IMR-90 (cell line): ENCODE measurements around the gene PNO1. TPM values are rescaled to one million over a fixed set of nuclear protein-coding genes. Genes with fewer than 3 reads are reported as not detected.

Source experiments
- ATAC-seq: fragments of 200-7000 bp; cut with Tn5 transposase; 2 replicates; pipeline ENCODE4 v1.9.1; 2020; ENCODE audit warnings: low read depth, mild to moderate bottlenecking, moderate library complexity
- BruUV-seq: library from RNA; stranded (reverse); fragments of 400-500 nt; replicated peaks from 2 replicates; lab custom pipeline; 2021; lab: Mats Ljungman, UMichigan
- CTCF ChIA-PET: fragments of 300-600 bp; formaldehyde crosslinking; extraction: SDS; loops from one replicate; lab custom pipeline; 2021; ENCODE audit warnings: antibody characterized with exemption; lab: Yijun Ruan, JAX
- POLR2A ChIA-PET: fragments of 300-600 bp; sonication (Branson Sonifier 250); formaldehyde crosslinking; loops from one replicate; lab custom pipeline; 2022; ENCODE audit warnings: antibody characterized with exemption; ENCODE audit not compliant: unreplicated experiment; lab: Charles Lee
- DNase-seq: peaks from one replicate; pipeline ENCODE4 v3.0.0; 2013
- H2AFZ ChIP-seq: replicated peaks from 2 replicates; pipeline ENCODE3; 2013; ENCODE audit warnings: low read length, mild to moderate bottlenecking; ENCODE audit not compliant: poor library complexity
- H2AK5ac ChIP-seq: 2 replicates; pipeline ENCODE4 v1.6.1; 2013; ENCODE audit warnings: low read depth, low read length, inconsistent platforms
- H2AK9ac ChIP-seq: replicated peaks from 2 replicates; pipeline ENCODE3; 2013; ENCODE audit warnings: mild to moderate bottlenecking, low read depth, low read length, moderate library complexity; ENCODE audit not compliant: poor library complexity
- H2BK120ac ChIP-seq: 2 replicates; pipeline ENCODE4 v1.6.1; 2013; ENCODE audit warnings: low read depth, low read length, inconsistent platforms
- H2BK15ac ChIP-seq: 3 replicates; pipeline ENCODE4 v1.6.1; 2013; ENCODE audit warnings: low read depth, low read length, inconsistent platforms
- H2BK20ac ChIP-seq: 2 replicates; pipeline ENCODE4 v1.6.1; 2013; ENCODE audit warnings: low read depth, mild to moderate bottlenecking, inconsistent platforms, low read length, moderate library complexity
- H2BK5ac ChIP-seq: 2 replicates; pipeline ENCODE4 v1.6.1; 2013; ENCODE audit warnings: mild to moderate bottlenecking, low read depth, low read length, inconsistent platforms; ENCODE audit not compliant: poor library complexity, severe bottlenecking
- H3K14ac ChIP-seq: replicated peaks from 2 replicates; pipeline ENCODE4 v1.6.1; 2013; ENCODE audit warnings: low read depth, low read length, inconsistent platforms
- H3K18ac ChIP-seq: 2 replicates; pipeline ENCODE4 v1.6.1; 2013; ENCODE audit warnings: low read depth, low read length, control low read depth
- H3K23ac ChIP-seq: 2 replicates; pipeline ENCODE4 v1.6.1; 2013; ENCODE audit warnings: low read depth, low read length, inconsistent platforms
- H3K27ac ChIP-seq: 2 replicates; pipeline ENCODE4 v1.5.1; 2013; ENCODE audit warnings: mild to moderate bottlenecking, control low read depth, low read length; ENCODE audit not compliant: insufficient read depth
- H3K27me3 ChIP-seq: 2 replicates; pipeline ENCODE4 v1.6.1; 2013; ENCODE audit warnings: low read length; ENCODE audit not compliant: control insufficient read depth, insufficient read depth
- H3K36me3 ChIP-seq: 2 replicates; pipeline ENCODE4 v1.6.1; 2013; ENCODE audit warnings: low read length, mixed read lengths; ENCODE audit not compliant: control insufficient read depth, insufficient read depth
- H3K4ac ChIP-seq: 2 replicates; pipeline ENCODE4 v1.6.1; 2013; ENCODE audit warnings: low read depth, low read length, inconsistent platforms
- H3K4me1 ChIP-seq: 2 replicates; pipeline ENCODE4 v1.6.1; 2013; ENCODE audit warnings: low read length, mixed read lengths; ENCODE audit not compliant: control insufficient read depth, insufficient read depth
- H3K4me2 ChIP-seq: 2 replicates; pipeline ENCODE4 v1.6.1; 2013; ENCODE audit warnings: low read depth, mild to moderate bottlenecking, control low read depth, low read length, moderate library complexity
- H3K4me3 ChIP-seq: 2 replicates; pipeline ENCODE4 v1.5.1; 2013; ENCODE audit warnings: low read depth, mild to moderate bottlenecking, control low read depth, low read length, moderate library complexity; ENCODE audit not compliant: insufficient read depth
- H3K56ac ChIP-seq: 2 replicates; pipeline ENCODE4 v1.6.1; 2013; ENCODE audit warnings: low read length, inconsistent platforms; ENCODE audit not compliant: insufficient read depth; ENCODE audit errors: extremely low read depth
- H3K79me1 ChIP-seq, 2 experiments: 2 replicates each; pipeline ENCODE4 v1.6.1; 2013; ENCODE audit warnings: low read length in 2 of 2, inconsistent platforms in 1 of 2, low read depth in 1 of 2
- H3K9ac ChIP-seq: 2 replicates; pipeline ENCODE4 v1.6.1; 2013; ENCODE audit warnings: low read depth, low read length, control low read depth
- H3K9me1 ChIP-seq: 2 replicates; pipeline ENCODE4 v1.6.1; 2013; ENCODE audit warnings: low read length, inconsistent platforms; ENCODE audit not compliant: insufficient read depth
- H3K9me3 ChIP-seq: 2 replicates; pipeline ENCODE4 v1.6.1; 2013; ENCODE audit warnings: low read length; ENCODE audit not compliant: control insufficient read depth, insufficient read depth
- H4K20me1 ChIP-seq: 2 replicates; pipeline ENCODE4 v1.6.1; 2013; ENCODE audit warnings: low read length, inconsistent platforms; ENCODE audit not compliant: insufficient read depth
- H4K5ac ChIP-seq: 2 replicates; pipeline ENCODE4 v1.6.1; 2013; ENCODE audit warnings: mild to moderate bottlenecking, low read depth, low read length, control low read depth
- H4K8ac ChIP-seq, 2 experiments: 2 replicates each; pipeline ENCODE4 v1.6.1; 2013; ENCODE audit warnings: low read depth in 2 of 2, low read length in 2 of 2, control low read depth in 1 of 2, inconsistent platforms in 1 of 2
- H4K91ac ChIP-seq: 2 replicates; pipeline ENCODE4 v1.6.1; 2013; ENCODE audit warnings: low read depth, low read length, inconsistent platforms; ENCODE audit not compliant: insufficient read depth
- CHD1 ChIP-seq: IDR thresholded peaks from 2 replicates; pipeline ENCODE4 v1.6.1; 2012; ENCODE audit warnings: low read depth, low read length, improper control_type of control experiment
- ELK1 ChIP-seq: fragments of 150-350 bp; IDR thresholded peaks from 2 replicates; pipeline ENCODE4 v1.6.1; 2016; ENCODE audit warnings: low read depth, mild to moderate bottlenecking, low read length, moderate library complexity, borderline replicate concordance
- MAFK ChIP-seq: IDR thresholded peaks from 2 replicates; pipeline ENCODE4 v1.6.1; 2012; ENCODE audit warnings: low read depth, low read length, improper control_type of control experiment
- NFE2L2 ChIP-seq: fragments of 150-350 bp; IDR thresholded peaks from 2 replicates; pipeline ENCODE4 v1.6.1; 2016; ENCODE audit warnings: low read depth, mild to moderate bottlenecking, low read length
- RCOR1 ChIP-seq: IDR thresholded peaks from 2 replicates; pipeline ENCODE4 v1.6.1; 2012; ENCODE audit warnings: mild to moderate bottlenecking, low read length, improper control_type of control experiment; ENCODE audit not compliant: insufficient replicate concordance
- SMC3 ChIP-seq: fragments of 150-350 bp; IDR thresholded peaks from 2 replicates; pipeline ENCODE4 v1.6.1; 2016; ENCODE audit warnings: low read depth, mild to moderate bottlenecking, antibody characterized with exemption, low read length, moderate library complexity
- WGBS, 2 experiments: methylation state at CpG; one replicate each; pipeline versions ENCODE4 v1.1.5 to v1.1.7; 2013; ENCODE audit warnings: missing lambda C conversion rate in 2 of 2; ENCODE audit not compliant: insufficient read length in 1 of 2; ENCODE audit errors: extremely low coverage in 2 of 2; 5-methylcytosine and 5-hydroxymethylcytosine counted together
- dilution Hi-C: fragments of 300-500 bp; cut with HindIII; formaldehyde crosslinking; loops from one replicate; pipeline ENCODE4 v1.14.3; 2018; ENCODE audit warnings: low sequenced_read_pairs; ENCODE audit not compliant: unreplicated experiment
- in situ Hi-C: fragments of 300-500 bp; cut with MboI; formaldehyde crosslinking; loops from 3 replicates; pipeline ENCODE4 v1.14.3; 2019; ENCODE audit warnings: low sequenced_read_pairs, inconsistent platforms, mixed read lengths
- intact Hi-C: fragments of 100-400 bp; cut with micrococcal nuclease; formaldehyde crosslinking; loops from 2 replicates; pipeline ENCODE4 v1.10.0; 2022
- polyA plus RNA-seq, 3 experiments: library from polyadenylated mRNA; depleted of rRNA; stranded (reverse); fragments of >200 nt; gene quantifications; 2 replicates each; pipeline ENCODE4 v1.2.3, GENCODE V29; 2012; ENCODE audit warnings: low replicate concordance in 1 of 3
- total RNA-seq: library from RNA; depleted of rRNA; stranded (reverse); fragments of >200 nt; gene quantifications from 2 replicates; pipeline ENCODE4 v1.2.3, GENCODE V29; 2012

PNO1 gene
- total and polyA plus RNA-seq, 2 of the 4 experiments (the other 2 are of a cell fraction), result 12.8 to 14.7 TPM

GRCh38 chr2:68214381-68214780 lies 56.7 kb downstream of the PNO1 start:
- Histone ChIP-seq H3K27me3 (no peaks in the 10 kb centered on the region), H2BK5ac (no peak overlapping the region), H3K23ac (no peak overlapping the region), H2BK120ac (no peak overlapping the region), H3K4me1 (peaks cover 10% of the 10 kb centered on the region), H4K20me1 (peaks cover 61% of the 10 kb centered on the region), H4K5ac (no peak overlapping the region), H3K18ac (no peak overlapping the region), H2AK5ac (no peak overlapping the region), H2AFZ (no peak overlapping the region), H3K56ac (no peak overlapping the region), H3K27ac (no peak overlapping the region), H3K14ac (no peak overlapping the region), H3K4ac (no peak overlapping the region), H3K4me2 (no peak overlapping the region), H3K9ac (no peak overlapping the region), H4K8ac (no peak overlapping the region), H4K91ac (no peak overlapping the region), H3K9me1 (peaks cover 2% of the 10 kb centered on the region; the same call in 1 of the 2 replicates), H2AK9ac (no peak overlapping the region), H2BK15ac (no peak overlapping the region), H3K79me1 (peaks cover 20 to 67% of the 10 kb centered on the region in 2 experiments), H3K9me3 (no peaks in the 10 kb centered on the region), H2BK20ac (no peak overlapping the region), H3K36me3 (peaks cover 7% of the 10 kb centered on the region), H3K4me3 (no peak overlapping the region)
- intact Hi-C loops, result no loop called here
- CTCF ChIA-PET, result no interaction called here
- ATAC-seq (no peak), DNase-seq (no peak)
- dilution Hi-C loops, result no loop called here
- WGBS, 2 experiments, result no CpG with 5 or more reads among the region's 5 CpGs
- in situ Hi-C loops, result no loop called here
- TF ChIP-seq SMC3, result no peak
- no peak for TF ChIP-seq RCOR1
- no peak for TF ChIP-seq CHD1
- no peak for TF ChIP-seq ELK1
- no peak for TF ChIP-seq NFE2L2
- TF ChIP-seq MAFK, result no peak
- BruUV-seq, result no TSS peak
- POLR2A ChIA-PET, result no interaction called here
